ENCODE results near the gene KPNA6.

KPNA6 gene

GRCh38 chr1:32178380-32179192 is 70.7 kb downstream of the KPNA6 start:
- TF ChIP-seq CTCF (IDR thresholded peaks at IDR 0.05; ENCODE audit: low read depth, low read length): no peak
- TF ChIP-seq EZH2phosphoT487 (IDR thresholded peaks at IDR 0.05; ENCODE audit: low read depth): no peak

GRCh38 chr1:32179193-32179442 is 71.3 kb downstream of the KPNA6 start:
- peak overlapping the region; percentile 94 for H3K4me2 ChIP-seq (ENCODE audit: low read length)
- peaks cover 18% of the 10 kb centered on the region for H3K4me1 ChIP-seq (ENCODE audit: low read length)
- H2AFZ ChIP-seq (ENCODE audit: low read depth, low read length): peak overlapping the region; percentile 56; the same call in 1 of the 2 replicates
- H3K79me2 ChIP-seq (ENCODE audit: low read length): peaks cover 41% of the 10 kb centered on the region
- no peaks in the 10 kb centered on the region for H3K27me3 ChIP-seq (ENCODE audit: low read depth, low read length)
- H3K9me3 ChIP-seq (ENCODE audit: insufficient read depth, low read length): no peaks in the 10 kb centered on the region
- H3K27ac ChIP-seq (ENCODE audit: low read length): peak overlapping the region; percentile 76
- TF ChIP-seq CTCF (IDR thresholded peaks at IDR 0.05; ENCODE audit: low read depth, low read length) (no peak), EZH2phosphoT487 (IDR thresholded peaks at IDR 0.05; ENCODE audit: low read depth) (no peak)
- peak overlapping the region; percentile 96 for H3K9ac ChIP-seq (ENCODE audit: low read length)
- peaks cover 26% of the 10 kb centered on the region for H3K36me3 ChIP-seq (replicated peaks; ENCODE audit: low read depth, low read length)
- H3K4me3 ChIP-seq (ENCODE audit: low read length): peak overlapping the region; percentile 94
- no peaks in the 10 kb centered on the region; the same call in 1 of the 2 replicates for H4K20me1 ChIP-seq (ENCODE audit: insufficient read depth, low read length)

More at GRCh38 chr1:32178380-32179192, 70.7 kb downstream of the KPNA6 start:
- Histone ChIP-seq H3K27me3 (ENCODE audit: low read depth, low read length) (no peaks in the 10 kb centered on the region), H3K79me2 (ENCODE audit: low read length) (peaks cover 36% of the 10 kb centered on the region), H3K4me3 (ENCODE audit: low read length) (peak overlapping the region; percentile 94), H3K9me3 (ENCODE audit: insufficient read depth, low read length) (no peaks in the 10 kb centered on the region), H3K4me2 (ENCODE audit: low read length) (peak overlapping the region; percentile 94), H3K4me1 (ENCODE audit: low read length) (peaks cover 18% of the 10 kb centered on the region), H3K9ac (ENCODE audit: low read length) (peak overlapping the region; percentile 96), H3K27ac (ENCODE audit: low read length) (peak overlapping the region; percentile 76), H2AFZ (ENCODE audit: low read depth, low read length) (no peak overlapping the region), H3K36me3 (replicated peaks; ENCODE audit: low read depth, low read length) (peaks cover 24% of the 10 kb centered on the region), H4K20me1 (ENCODE audit: insufficient read depth, low read length) (no peaks in the 10 kb centered on the region; the same call in 1 of the 2 replicates)

GRCh38 chr1:32179443-32180185 is 71.8 kb downstream of the KPNA6 start, which contains the start of gene TXLNA:
Gene TXLNA (plus strand): TSS chr1:32179675. CDS start chr1:32180346, 671 bp downstream.
- TF ChIP-seq EZH2phosphoT487 (IDR thresholded peaks at IDR 0.05; ENCODE audit: low read depth): no peak
- no peak for TF ChIP-seq CTCF (IDR thresholded peaks at IDR 0.05; ENCODE audit: low read depth, low read length)
- Histone ChIP-seq H2AFZ (ENCODE audit: low read depth, low read length) (peak within 1 kb of the TSS; percentile 56; the same call in 1 of the 2 replicates), H3K36me3 (replicated peaks; ENCODE audit: low read depth, low read length) (peaks cover 28% of the 10 kb centered on the region), H3K4me3 (ENCODE audit: low read length) (peak within 1 kb of the TSS; percentile 94), H3K9ac (ENCODE audit: low read length) (peak within 1 kb of the TSS; percentile 96), H4K20me1 (ENCODE audit: insufficient read depth, low read length) (no peaks in the 10 kb centered on the region; the same call in 1 of the 2 replicates), H3K4me2 (ENCODE audit: low read length) (peak within 1 kb of the TSS; percentile 94), H3K4me1 (ENCODE audit: low read length) (peaks cover 18% of the 10 kb centered on the region), H3K27ac (ENCODE audit: low read length) (peak within 1 kb of the TSS; percentile 76), H3K27me3 (ENCODE audit: low read depth, low read length) (no peaks in the 10 kb centered on the region), H3K79me2 (ENCODE audit: low read length) (peaks cover 46% of the 10 kb centered on the region), H3K9me3 (ENCODE audit: insufficient read depth, low read length) (no peaks in the 10 kb centered on the region)

Measured in OCI-LY3 (cell line).